SK-N-SH (cell line): ENCODE measurements around the gene MAGI2. TPM values are rescaled to one million over a fixed set of nuclear protein-coding genes. Genes with fewer than 3 reads are reported as not detected.

Experiments
- CTCF ChIA-PET: fragments of 300-600, 350-600 bp; formaldehyde crosslinking; extraction: SDS; loops from one replicate; lab custom pipeline; 2021; lab: Yijun Ruan, JAX
- POLR2A ChIA-PET: fragments of 350-600 bp; sonication (Branson Sonifier 250); formaldehyde crosslinking; extraction: SDS; loops from one replicate; lab custom pipeline; 2020; ENCODE audit warnings: antibody characterized with exemption, inconsistent platforms; lab: Yijun Ruan, JAX
- DNase-seq: peaks from one replicate; pipeline ENCODE4 v3.0.0; 2012
- H2AFZ ChIP-seq: fragments of 200-600 bp; sonication (generic); 2 replicates; pipeline ENCODE4 v1.8.1; 2016; ENCODE audit warnings: antibody characterized with exemption, mild to moderate bottlenecking, low read depth
- H3F3A ChIP-seq: fragments of 200-600 bp; sonication (generic); replicated peaks from 2 replicates; pipeline ENCODE3; 2016; ENCODE audit warnings: antibody characterized with exemption, mild to moderate bottlenecking; ENCODE audit not compliant: insufficient read depth
- H3K27ac ChIP-seq, 2 experiments: fragments of 200-500 bp in 1 of 2; fragments of 200-600 bp in 1 of 2; sonication (Bioruptor generic) in 1 of 2; sonication (generic), shearing (Covaris generic) in 1 of 2; 2 replicates each; pipeline versions ENCODE4 v1.5.1 to v1.6.1; 2014 to 2016; ENCODE audit warnings: low read depth in 2 of 2, inconsistent platforms in 1 of 2, low read length in 1 of 2, mild to moderate bottlenecking in 1 of 2, mixed read lengths in 1 of 2
- H3K27me3 ChIP-seq: fragments of 200-600 bp; sonication (generic), shearing (Covaris generic); 2 replicates; pipeline ENCODE4 v1.6.1; 2016; ENCODE audit warnings: mixed run types; ENCODE audit not compliant: insufficient read depth
- H3K36me3 ChIP-seq, 2 experiments: fragments of 200-500 bp in 1 of 2; fragments of 200-600 bp in 1 of 2; sonication (Bioruptor generic) in 1 of 2; sonication (generic) in 1 of 2; replicated peaks in 1 of 2; 2 replicates each; pipeline versions ENCODE3 to v1.5.1; 2014 to 2016; ENCODE audit warnings: low read length in 1 of 2, mild to moderate bottlenecking in 1 of 2; ENCODE audit not compliant: insufficient read depth in 2 of 2, control insufficient read depth in 1 of 2
- H3K4me1 ChIP-seq, 2 experiments: fragments of 200-500 bp in 1 of 2; fragments of 200-600 bp in 1 of 2; sonication (Bioruptor generic) in 1 of 2; sonication (generic), shearing (Covaris generic) in 1 of 2; 2 replicates each; pipeline versions ENCODE4 v1.5.1 to v1.6.1; 2014 to 2016; ENCODE audit warnings: low read depth in 1 of 2, low read length in 1 of 2, mixed run types in 1 of 2; ENCODE audit not compliant: insufficient read depth in 2 of 2, control insufficient read depth in 1 of 2
- H3K4me2 ChIP-seq: fragments of 200-600 bp; sonication (generic), shearing (Covaris generic); 2 replicates; pipeline ENCODE4 v1.6.1; 2017; ENCODE audit warnings: mixed run types
- H3K4me3 ChIP-seq, 2 experiments: fragments of 200-500 bp in 1 of 2; fragments of 200-600 bp in 1 of 2; sonication (Bioruptor generic) in 1 of 2; sonication (generic), shearing (Covaris generic) in 1 of 2; 2 replicates each; pipeline versions ENCODE4 v1.5.1 to v1.8.1; 2014 to 2016; ENCODE audit warnings: low read depth in 2 of 2, inconsistent platforms in 1 of 2, low read length in 1 of 2, mild to moderate bottlenecking in 1 of 2, mixed read lengths in 1 of 2, moderate library complexity in 1 of 2
- H3K79me2 ChIP-seq: fragments of 200-600 bp; sonication (generic); 2 replicates; pipeline ENCODE4 v1.8.1; 2017; ENCODE audit warnings: mild to moderate bottlenecking; ENCODE audit not compliant: insufficient read depth
- H3K9ac ChIP-seq: fragments of 200-600 bp; sonication (generic); 2 replicates; pipeline ENCODE4 v1.6.1; 2017; ENCODE audit warnings: mixed run types
- H3K9me2 ChIP-seq: fragments of 200-600 bp; sonication (generic); 2 replicates; pipeline ENCODE4 v1.6.1; 2017; ENCODE audit warnings: mixed run types
- H3K9me3 ChIP-seq: fragments of 200-600 bp; sonication (generic); 2 replicates; pipeline ENCODE4 v1.6.1; 2017; ENCODE audit warnings: mixed run types, mild to moderate bottlenecking, moderate library complexity
- H4K20me1 ChIP-seq: fragments of 200-600 bp; sonication (generic); 2 replicates; pipeline ENCODE4 v1.6.1; 2017; ENCODE audit warnings: mild to moderate bottlenecking, mixed run types; ENCODE audit not compliant: insufficient read depth
- CHD2 ChIP-seq: fragments of 150-350 bp; IDR thresholded peaks from 2 replicates; pipeline ENCODE4 v1.6.1; 2018; ENCODE audit warnings: low read length; ENCODE audit not compliant: partially characterized antibody
- ELF1 ChIP-seq: IDR thresholded peaks from 2 replicates; pipeline ENCODE4 v1.4.0; 2012
- EZH2phosphoT487 ChIP-seq: fragments of 200-600 bp; sonication (generic); IDR thresholded peaks from 2 replicates; pipeline ENCODE4 v1.6.1; 2017; ENCODE audit warnings: low read depth, mixed run types, mild to moderate bottlenecking, antibody characterized with exemption, moderate library complexity, borderline replicate concordance
- JUND ChIP-seq: IDR thresholded peaks from 2 replicates; pipeline ENCODE4 v1.4.0; 2012
- MXI1 ChIP-seq: IDR thresholded peaks from 2 replicates; pipeline ENCODE4 v1.6.1; 2012; ENCODE audit warnings: mild to moderate bottlenecking, low read depth, low read length, improper control_type of control experiment
- NFIC ChIP-seq: IDR thresholded peaks from 2 replicates; pipeline ENCODE4 v1.4.0; 2012; ENCODE audit warnings: borderline replicate concordance
- NRF1 ChIP-seq: IDR thresholded peaks from 2 replicates; pipeline ENCODE4 v1.6.1; 2012; ENCODE audit warnings: low read depth, mild to moderate bottlenecking, low read length
- RFX5 ChIP-seq: IDR thresholded peaks from 2 replicates; pipeline ENCODE4 v1.6.1; 2012; ENCODE audit warnings: mild to moderate bottlenecking, improper control_type of control experiment, low read length
- RXRA ChIP-seq: IDR thresholded peaks from 2 replicates; pipeline ENCODE4 v1.4.0; 2012; ENCODE audit warnings: low read depth, mild to moderate bottlenecking, borderline replicate concordance
- SIN3A ChIP-seq: IDR thresholded peaks from 2 replicates; pipeline ENCODE4 v1.6.1; 2012; ENCODE audit warnings: low read depth, mild to moderate bottlenecking, low read length, moderate library complexity, borderline replicate concordance
- SMC3 ChIP-seq: IDR thresholded peaks from 2 replicates; pipeline ENCODE4 v1.6.1; 2012; ENCODE audit warnings: low read depth, low read length, improper control_type of control experiment
- TAF1 ChIP-seq: IDR thresholded peaks from 2 replicates; pipeline ENCODE4 v1.6.1; 2012; ENCODE audit warnings: low read depth, mild to moderate bottlenecking, low read length, moderate library complexity, borderline replicate concordance
- TCF12 ChIP-seq: IDR thresholded peaks from 2 replicates; pipeline ENCODE4 v1.4.0; 2012
- TEAD4 ChIP-seq: IDR thresholded peaks from 2 replicates; pipeline ENCODE4 v1.4.0; 2012; ENCODE audit warnings: mild to moderate bottlenecking, borderline replicate concordance; ENCODE audit not compliant: insufficient read depth
- YY1 ChIP-seq: IDR thresholded peaks from 2 replicates; pipeline ENCODE4 v1.4.0; 2012; ENCODE audit warnings: low read depth, mild to moderate bottlenecking
- WGBS: methylation state at CpG from one replicate; pipeline ENCODE4 v1.1.6; 2017; ENCODE audit warnings: low lambda C conversion rate; 5-methylcytosine and 5-hydroxymethylcytosine counted together
- polyA plus RNA-seq, 3 experiments: library from polyadenylated mRNA; depleted of rRNA; stranded (reverse); fragments of >200 nt; gene quantifications; 2 replicates each; pipeline ENCODE4 v1.2.3, GENCODE V29; 2012
- TF ChIP-seq, protein P1 (sequence below): IDR thresholded peaks from 2 replicates; pipeline ENCODE4 v1.6.1; 2012; ENCODE audit warnings: mild to moderate bottlenecking, low read depth, low read length, moderate library complexity
- TF ChIP-seq, protein P2 (sequence below): fragments of 150-350 bp; IDR thresholded peaks from 2 replicates; pipeline ENCODE4 v1.6.1; 2016; ENCODE audit warnings: mild to moderate bottlenecking, low read depth, low read length
- TF ChIP-seq, protein P3 (sequence below): IDR thresholded peaks from 2 replicates; pipeline ENCODE4; 2012
- TF ChIP-seq, protein P4 (sequence below): IDR thresholded peaks from 2 replicates; pipeline ENCODE4 v1.4.0; 2012; ENCODE audit warnings: low read depth
- TF ChIP-seq, protein P5 (sequence below): fragments of 150-350 bp; IDR thresholded peaks from 2 replicates; pipeline ENCODE4 v1.6.1; 2017; ENCODE audit warnings: antibody characterized with exemption, low read length, low read depth, borderline replicate concordance
- TF ChIP-seq, protein P6 (sequence below): fragments of 200-600 bp; sonication (generic); IDR thresholded peaks from 2 replicates; pipeline ENCODE4 v1.6.1; 2017; ENCODE audit warnings: antibody characterized with exemption, mild to moderate bottlenecking, moderate library complexity
- TF ChIP-seq, protein P7 (sequence below): IDR thresholded peaks from 2 replicates; pipeline ENCODE4 v1.4.0; 2012; ENCODE audit warnings: low read depth, borderline replicate concordance

MAGI2 gene
- polyA plus RNA-seq, 1 of the 3 experiments (the other 2 are of a cell fraction) = 1.1 TPM

DNA sequence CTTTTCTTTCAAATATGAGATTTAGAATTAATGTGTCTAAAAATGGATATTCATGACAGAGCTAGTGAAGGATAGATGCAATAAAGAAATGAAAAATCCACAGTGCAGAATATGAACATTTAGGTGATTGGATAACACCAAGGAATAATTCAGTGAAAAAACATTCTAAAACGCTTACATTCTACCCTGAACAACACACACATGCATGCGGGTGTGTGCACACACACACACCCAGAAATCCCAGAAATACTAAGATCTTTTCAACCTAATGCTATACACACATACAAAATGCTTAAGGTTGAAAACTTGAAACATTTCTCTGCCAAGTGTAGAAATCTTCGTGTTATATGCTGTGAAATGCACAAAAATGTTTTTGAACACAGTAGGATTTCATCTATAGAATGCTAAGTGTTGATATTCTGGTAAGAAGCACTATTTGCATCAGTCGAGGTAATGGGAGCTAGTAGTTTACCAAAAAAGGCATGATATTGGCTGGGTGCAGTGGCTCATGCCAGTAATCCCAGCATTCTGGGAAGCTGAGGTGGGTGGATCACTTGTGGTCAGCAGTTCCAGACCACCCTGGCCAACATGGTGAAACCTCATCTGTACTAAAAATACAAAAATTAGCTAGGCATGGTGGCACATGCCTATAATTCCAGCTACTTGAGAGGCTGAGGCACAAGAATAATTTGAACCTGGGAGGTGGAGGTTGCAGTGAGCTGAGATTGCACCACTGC is 1054.3 kb downstream of the MAGI2 start (continued):
- TF ChIP-seq, protein P1, sequence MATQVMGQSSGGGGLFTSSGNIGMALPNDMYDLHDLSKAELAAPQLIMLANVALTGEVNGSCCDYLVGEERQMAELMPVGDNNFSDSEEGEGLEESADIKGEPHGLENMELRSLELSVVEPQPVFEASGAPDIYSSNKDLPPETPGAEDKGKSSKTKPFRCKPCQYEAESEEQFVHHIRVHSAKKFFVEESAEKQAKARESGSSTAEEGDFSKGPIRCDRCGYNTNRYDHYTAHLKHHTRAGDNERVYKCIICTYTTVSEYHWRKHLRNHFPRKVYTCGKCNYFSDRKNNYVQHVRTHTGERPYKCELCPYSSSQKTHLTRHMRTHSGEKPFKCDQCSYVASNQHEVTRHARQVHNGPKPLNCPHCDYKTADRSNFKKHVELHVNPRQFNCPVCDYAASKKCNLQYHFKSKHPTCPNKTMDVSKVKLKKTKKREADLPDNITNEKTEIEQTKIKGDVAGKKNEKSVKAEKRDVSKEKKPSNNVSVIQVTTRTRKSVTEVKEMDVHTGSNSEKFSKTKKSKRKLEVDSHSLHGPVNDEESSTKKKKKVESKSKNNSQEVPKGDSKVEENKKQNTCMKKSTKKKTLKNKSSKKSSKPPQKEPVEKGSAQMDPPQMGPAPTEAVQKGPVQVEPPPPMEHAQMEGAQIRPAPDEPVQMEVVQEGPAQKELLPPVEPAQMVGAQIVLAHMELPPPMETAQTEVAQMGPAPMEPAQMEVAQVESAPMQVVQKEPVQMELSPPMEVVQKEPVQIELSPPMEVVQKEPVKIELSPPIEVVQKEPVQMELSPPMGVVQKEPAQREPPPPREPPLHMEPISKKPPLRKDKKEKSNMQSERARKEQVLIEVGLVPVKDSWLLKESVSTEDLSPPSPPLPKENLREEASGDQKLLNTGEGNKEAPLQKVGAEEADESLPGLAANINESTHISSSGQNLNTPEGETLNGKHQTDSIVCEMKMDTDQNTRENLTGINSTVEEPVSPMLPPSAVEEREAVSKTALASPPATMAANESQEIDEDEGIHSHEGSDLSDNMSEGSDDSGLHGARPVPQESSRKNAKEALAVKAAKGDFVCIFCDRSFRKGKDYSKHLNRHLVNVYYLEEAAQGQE = no peak
- TF ChIP-seq, protein P2, sequence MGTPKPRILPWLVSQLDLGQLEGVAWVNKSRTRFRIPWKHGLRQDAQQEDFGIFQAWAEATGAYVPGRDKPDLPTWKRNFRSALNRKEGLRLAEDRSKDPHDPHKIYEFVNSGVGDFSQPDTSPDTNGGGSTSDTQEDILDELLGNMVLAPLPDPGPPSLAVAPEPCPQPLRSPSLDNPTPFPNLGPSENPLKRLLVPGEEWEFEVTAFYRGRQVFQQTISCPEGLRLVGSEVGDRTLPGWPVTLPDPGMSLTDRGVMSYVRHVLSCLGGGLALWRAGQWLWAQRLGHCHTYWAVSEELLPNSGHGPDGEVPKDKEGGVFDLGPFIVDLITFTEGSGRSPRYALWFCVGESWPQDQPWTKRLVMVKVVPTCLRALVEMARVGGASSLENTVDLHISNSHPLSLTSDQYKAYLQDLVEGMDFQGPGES = no peak
- TF ChIP-seq NRF1 = no peak

DNA sequence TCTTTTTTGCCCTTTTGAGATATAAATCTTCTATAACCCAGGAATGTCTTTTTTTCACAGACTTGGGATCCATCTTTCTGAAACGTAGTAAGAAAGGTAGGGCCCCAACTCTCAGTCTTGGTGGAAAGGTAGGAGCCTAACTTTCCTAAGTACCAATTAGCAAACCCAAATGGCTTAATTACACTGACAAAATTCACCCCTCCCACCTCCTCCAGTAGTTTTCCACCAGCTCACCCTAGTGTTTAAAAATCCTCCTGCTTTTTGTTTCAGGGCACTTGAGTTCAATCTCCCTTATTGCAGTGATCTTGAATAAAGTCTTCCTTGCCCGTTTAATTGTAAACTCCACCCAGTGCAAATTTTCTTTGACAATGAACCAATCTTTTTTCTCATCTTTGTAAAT is 1054.9 kb downstream of the MAGI2 start:
- H3K4me1 ChIP-seq = no peaks in the 10 kb centered on the region
- CTCF ChIA-PET = interaction anchor here (1.4 kb wide), 1 partner anchor 8 kb away, joined by 3 read pairs; no protein-coding TSS in a partner anchor
- no peak overlapping the region for H2AFZ ChIP-seq
- DNase-seq = no peak
- WGBS = 85% methylated on average over 2 of the region's 2 CpGs
- no peaks in the 10 kb centered on the region for H3F3A ChIP-seq
- no peak overlapping the region for H3K27ac ChIP-seq
- no peak overlapping the region for H3K9ac ChIP-seq
- no peaks in the 10 kb centered on the region for H3K9me3 ChIP-seq
- H3K36me3 ChIP-seq = no peaks in the 10 kb centered on the region
- no peaks in the 10 kb centered on the region for H4K20me1 ChIP-seq
- POLR2A ChIA-PET = no interaction called here
- no peak overlapping the region for H3K4me2 ChIP-seq
- H3K9me2 ChIP-seq = no peaks in the 10 kb centered on the region
- no peak overlapping the region for H3K4me3 ChIP-seq
- TF ChIP-seq, protein P3, sequence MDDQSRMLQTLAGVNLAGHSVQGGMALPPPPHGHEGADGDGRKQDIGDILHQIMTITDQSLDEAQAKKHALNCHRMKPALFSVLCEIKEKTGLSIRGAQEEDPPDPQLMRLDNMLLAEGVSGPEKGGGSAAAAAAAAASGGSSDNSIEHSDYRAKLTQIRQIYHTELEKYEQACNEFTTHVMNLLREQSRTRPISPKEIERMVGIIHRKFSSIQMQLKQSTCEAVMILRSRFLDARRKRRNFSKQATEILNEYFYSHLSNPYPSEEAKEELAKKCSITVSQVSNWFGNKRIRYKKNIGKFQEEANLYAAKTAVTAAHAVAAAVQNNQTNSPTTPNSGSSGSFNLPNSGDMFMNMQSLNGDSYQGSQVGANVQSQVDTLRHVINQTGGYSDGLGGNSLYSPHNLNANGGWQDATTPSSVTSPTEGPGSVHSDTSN = no peak
- TF ChIP-seq SMC3 (no peak), RXRA (no peak), NFIC (no peak), JUND (no peak), EZH2phosphoT487 (no peak), SIN3A (no peak), ELF1 (no peak), CHD2 (no peak), MXI1 (no peak), TCF12 (no peak), TAF1 (no peak), RFX5 (no peak), YY1 (no peak), TEAD4 (no peak)
- TF ChIP-seq, protein P4, sequence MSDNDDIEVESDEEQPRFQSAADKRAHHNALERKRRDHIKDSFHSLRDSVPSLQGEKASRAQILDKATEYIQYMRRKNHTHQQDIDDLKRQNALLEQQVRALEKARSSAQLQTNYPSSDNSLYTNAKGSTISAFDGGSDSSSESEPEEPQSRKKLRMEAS = no peak
- TF ChIP-seq, protein P5, sequence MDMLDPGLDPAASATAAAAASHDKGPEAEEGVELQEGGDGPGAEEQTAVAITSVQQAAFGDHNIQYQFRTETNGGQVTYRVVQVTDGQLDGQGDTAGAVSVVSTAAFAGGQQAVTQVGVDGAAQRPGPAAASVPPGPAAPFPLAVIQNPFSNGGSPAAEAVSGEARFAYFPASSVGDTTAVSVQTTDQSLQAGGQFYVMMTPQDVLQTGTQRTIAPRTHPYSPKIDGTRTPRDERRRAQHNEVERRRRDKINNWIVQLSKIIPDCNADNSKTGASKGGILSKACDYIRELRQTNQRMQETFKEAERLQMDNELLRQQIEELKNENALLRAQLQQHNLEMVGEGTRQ = no peak
- TF ChIP-seq, protein P6, sequence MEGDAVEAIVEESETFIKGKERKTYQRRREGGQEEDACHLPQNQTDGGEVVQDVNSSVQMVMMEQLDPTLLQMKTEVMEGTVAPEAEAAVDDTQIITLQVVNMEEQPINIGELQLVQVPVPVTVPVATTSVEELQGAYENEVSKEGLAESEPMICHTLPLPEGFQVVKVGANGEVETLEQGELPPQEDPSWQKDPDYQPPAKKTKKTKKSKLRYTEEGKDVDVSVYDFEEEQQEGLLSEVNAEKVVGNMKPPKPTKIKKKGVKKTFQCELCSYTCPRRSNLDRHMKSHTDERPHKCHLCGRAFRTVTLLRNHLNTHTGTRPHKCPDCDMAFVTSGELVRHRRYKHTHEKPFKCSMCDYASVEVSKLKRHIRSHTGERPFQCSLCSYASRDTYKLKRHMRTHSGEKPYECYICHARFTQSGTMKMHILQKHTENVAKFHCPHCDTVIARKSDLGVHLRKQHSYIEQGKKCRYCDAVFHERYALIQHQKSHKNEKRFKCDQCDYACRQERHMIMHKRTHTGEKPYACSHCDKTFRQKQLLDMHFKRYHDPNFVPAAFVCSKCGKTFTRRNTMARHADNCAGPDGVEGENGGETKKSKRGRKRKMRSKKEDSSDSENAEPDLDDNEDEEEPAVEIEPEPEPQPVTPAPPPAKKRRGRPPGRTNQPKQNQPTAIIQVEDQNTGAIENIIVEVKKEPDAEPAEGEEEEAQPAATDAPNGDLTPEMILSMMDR = no peak
- TF ChIP-seq, protein P7, sequence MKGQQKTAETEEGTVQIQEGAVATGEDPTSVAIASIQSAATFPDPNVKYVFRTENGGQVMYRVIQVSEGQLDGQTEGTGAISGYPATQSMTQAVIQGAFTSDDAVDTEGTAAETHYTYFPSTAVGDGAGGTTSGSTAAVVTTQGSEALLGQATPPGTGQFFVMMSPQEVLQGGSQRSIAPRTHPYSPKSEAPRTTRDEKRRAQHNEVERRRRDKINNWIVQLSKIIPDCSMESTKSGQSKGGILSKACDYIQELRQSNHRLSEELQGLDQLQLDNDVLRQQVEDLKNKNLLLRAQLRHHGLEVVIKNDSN = no peak
- TF ChIP-seq, all 33 proteins: peak for 0
- H3K27me3 ChIP-seq = no peaks in the 10 kb centered on the region
- no peaks in the 10 kb centered on the region for H3K79me2 ChIP-seq
